Body of pancreas (tissue), 4 donors: ENCODE results near the gene COX5A. TPM values are rescaled to one million over a fixed set of nuclear protein-coding genes. Genes with fewer than 3 reads are reported as not detected.

Experiments used
- ATAC-seq: fragments of 150-250 bp; one replicate; pipeline ENCODE4 v1.9.1; 2016
- DNase-seq, 4 donors: peaks; one replicate each; pipeline ENCODE4 v3.0.0-alpha.2; 2019
- H3K27ac ChIP-seq, 4 donors: fragments of 200-600 bp; sonication (generic); 1 replicate in 3 of 4; 2 replicates in 1 of 4; pipeline versions ENCODE4 v1.5.1 to v1.6.1; 2016 to 2019; ENCODE audit warnings: mild to moderate bottlenecking in 1 of 4, mixed read lengths in 1 of 4, moderate library complexity in 1 of 4
- H3K27me3 ChIP-seq, 2 donors: fragments of 200-600 bp; sonication (generic); one replicate each; pipeline ENCODE4 v1.6.0; 2016; ENCODE audit warnings: mild to moderate bottlenecking in 1 of 2
- H3K36me3 ChIP-seq, 2 donors: fragments of 200-600 bp; sonication (generic); replicated peaks in 1 of 2; 2 replicates each; pipeline ENCODE4 v1.5.1; 2016; ENCODE audit warnings: low read depth in 2 of 2; ENCODE audit not compliant: insufficient read depth in 1 of 2
- H3K4me1 ChIP-seq: fragments of 200-600 bp; sonication (generic); one replicate; pipeline ENCODE4 v1.6.0; 2016
- H3K4me3 ChIP-seq, 2 donors: fragments of 200-600 bp; sonication (generic); 1 replicate in 1 of 2; 2 replicates in 1 of 2; pipeline ENCODE4 v1.5.1; 2016 to 2019
- H3K9me3 ChIP-seq, 3 donors: fragments of 200-600 bp; sonication (generic); 1 replicate in 2 of 3; 2 replicates in 1 of 3; pipeline ENCODE4 v1.5.1; 2016
- POLR2A ChIP-seq, 3 donors: fragments of 450-650 bp; IDR thresholded peaks; one replicate each; pipeline ENCODE4 v1.6.1; 2016; ENCODE audit warnings: antibody characterized with exemption in 3 of 3, mild to moderate bottlenecking in 2 of 3
- WGBS, 2 donors: methylation state at CpG; one replicate each; pipeline ENCODE4 v1.1.5; 2017; 5-methylcytosine and 5-hydroxymethylcytosine counted together
- intact Hi-C: fragments of 100-400 bp; cut with DNase I; formaldehyde crosslinking; loops from one replicate; pipeline ENCODE4 v1.15.1; 2023
- total RNA-seq, 2 donors: library from RNA; depleted of rRNA; stranded (reverse); fragments of >200 nt; gene quantifications; one replicate each; pipeline ENCODE4 v1.1.0, GENCODE V29; 2016
- TF ChIP-seq, protein P1 (sequence below), 7 experiments: fragments of 450-650 bp in 4 of 7; fragments of 200-600 bp in 3 of 7; sonication (generic) in 3 of 7; IDR thresholded peaks; one replicate each; pipeline ENCODE4 v1.5.1; 2016 to 2019; ENCODE audit warnings: antibody characterized with exemption in 7 of 7

The COX5A gene
- total RNA-seq, 2 donors from 2014 or later: 50.1 to 61.5 TPM

DNA sequence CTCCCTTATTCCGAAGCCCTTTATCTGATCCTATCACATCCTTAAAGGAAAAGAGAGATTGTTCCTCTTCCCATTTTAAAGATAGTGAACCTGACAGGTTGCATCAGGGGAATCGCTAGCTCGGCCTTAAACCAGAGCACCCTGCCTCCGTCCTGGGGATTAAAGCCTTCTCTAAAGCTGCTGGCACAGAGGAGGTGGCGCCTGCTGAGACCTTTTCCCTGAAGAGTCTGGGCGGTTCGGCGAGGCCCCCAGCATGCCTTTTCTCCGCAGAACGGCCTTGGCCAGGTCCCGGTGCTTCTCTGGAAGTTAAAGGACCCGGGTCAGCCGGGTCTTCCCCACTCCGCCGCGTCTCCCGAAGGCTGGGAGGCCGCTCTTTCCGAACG, 31.8 kb downstream of the COX5A start:
- Histone ChIP-seq H3K4me3 (peak overlapping the region; percentile 63 to 79), H3K4me1 (peaks cover 33% of the 10 kb centered on the region), H3K9me3 (no peaks in the 10 kb centered on the region), H3K27me3 (no peaks in the 10 kb centered on the region), H3K27ac (peak overlapping the region; percentile 70 to 87 (median 80)), H3K36me3 (peaks cover 1 to 6% of the 10 kb centered on the region in 2 donors)
- WGBS, 2 donors: 0% methylated on average over 4 to 12 of the region's 20 CpGs
- TF ChIP-seq POLR2A (IDR thresholded peaks at IDR 0.05): no peak
- TF ChIP-seq, protein P1, sequence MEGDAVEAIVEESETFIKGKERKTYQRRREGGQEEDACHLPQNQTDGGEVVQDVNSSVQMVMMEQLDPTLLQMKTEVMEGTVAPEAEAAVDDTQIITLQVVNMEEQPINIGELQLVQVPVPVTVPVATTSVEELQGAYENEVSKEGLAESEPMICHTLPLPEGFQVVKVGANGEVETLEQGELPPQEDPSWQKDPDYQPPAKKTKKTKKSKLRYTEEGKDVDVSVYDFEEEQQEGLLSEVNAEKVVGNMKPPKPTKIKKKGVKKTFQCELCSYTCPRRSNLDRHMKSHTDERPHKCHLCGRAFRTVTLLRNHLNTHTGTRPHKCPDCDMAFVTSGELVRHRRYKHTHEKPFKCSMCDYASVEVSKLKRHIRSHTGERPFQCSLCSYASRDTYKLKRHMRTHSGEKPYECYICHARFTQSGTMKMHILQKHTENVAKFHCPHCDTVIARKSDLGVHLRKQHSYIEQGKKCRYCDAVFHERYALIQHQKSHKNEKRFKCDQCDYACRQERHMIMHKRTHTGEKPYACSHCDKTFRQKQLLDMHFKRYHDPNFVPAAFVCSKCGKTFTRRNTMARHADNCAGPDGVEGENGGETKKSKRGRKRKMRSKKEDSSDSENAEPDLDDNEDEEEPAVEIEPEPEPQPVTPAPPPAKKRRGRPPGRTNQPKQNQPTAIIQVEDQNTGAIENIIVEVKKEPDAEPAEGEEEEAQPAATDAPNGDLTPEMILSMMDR (IDR thresholded peaks at IDR 0.05): no peak
- peak; percentile 25 for ATAC-seq
- intact Hi-C loops: loop anchor here (10.0 kb wide), 1 partner anchor 61 kb away; the partner anchor contains the start of gene ULK3
- DNase-seq: peak in 3 of 4 donors; percentile 10 to 50 (median 34)

DNA sequence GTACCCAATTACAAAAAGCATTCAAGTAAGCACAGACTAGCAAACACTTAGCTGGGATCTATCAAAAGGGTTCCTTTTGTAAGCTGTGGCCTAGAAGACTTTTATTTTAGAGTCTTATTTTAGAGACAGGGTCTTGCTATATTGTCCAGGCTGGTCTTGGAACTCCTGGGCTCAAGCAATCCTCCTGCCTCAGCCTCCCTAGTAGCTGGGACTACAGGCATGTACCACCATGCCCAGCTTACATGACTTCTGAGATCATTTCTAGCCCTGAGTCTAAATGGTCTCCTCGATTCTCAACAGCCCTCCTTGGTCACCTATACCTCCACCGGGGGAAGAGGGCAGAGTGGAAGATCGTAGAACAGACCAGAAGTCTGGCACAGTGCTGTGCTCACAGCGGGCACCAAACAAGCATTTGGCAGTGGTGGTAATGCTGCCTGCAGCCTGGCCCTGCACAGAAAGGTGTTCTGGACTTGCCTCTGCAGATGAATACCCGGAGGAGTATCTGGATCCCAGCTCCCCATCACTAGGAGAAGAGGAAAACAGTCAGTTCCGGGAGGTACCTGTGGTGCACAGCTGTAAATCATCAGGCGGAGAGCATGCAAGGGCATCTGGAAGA, 33.6 kb downstream of the COX5A start:
- DNase-seq (no peak), ATAC-seq (no peak)
- H3K4me3 ChIP-seq: no peak overlapping the region
- peaks cover 1 to 6% of the 10 kb centered on the region in 2 donors for H3K36me3 ChIP-seq
- WGBS, 2 donors: 90 to 94% methylated on average over 7 of the region's 7 CpGs
- H3K27ac ChIP-seq: no peak overlapping the region
- intact Hi-C loops: loop anchor here (10.0 kb wide), 1 partner anchor 59 kb away; the partner anchor contains the start of gene ULK3
- H3K4me1 ChIP-seq: peaks cover 33% of the 10 kb centered on the region
- H3K27me3 ChIP-seq: no peaks in the 10 kb centered on the region
- TF ChIP-seq, protein P1 (IDR thresholded peaks at IDR 0.05): no peak
- TF ChIP-seq POLR2A (IDR thresholded peaks at IDR 0.05): no peak
- no peaks in the 10 kb centered on the region for H3K9me3 ChIP-seq

DNA sequence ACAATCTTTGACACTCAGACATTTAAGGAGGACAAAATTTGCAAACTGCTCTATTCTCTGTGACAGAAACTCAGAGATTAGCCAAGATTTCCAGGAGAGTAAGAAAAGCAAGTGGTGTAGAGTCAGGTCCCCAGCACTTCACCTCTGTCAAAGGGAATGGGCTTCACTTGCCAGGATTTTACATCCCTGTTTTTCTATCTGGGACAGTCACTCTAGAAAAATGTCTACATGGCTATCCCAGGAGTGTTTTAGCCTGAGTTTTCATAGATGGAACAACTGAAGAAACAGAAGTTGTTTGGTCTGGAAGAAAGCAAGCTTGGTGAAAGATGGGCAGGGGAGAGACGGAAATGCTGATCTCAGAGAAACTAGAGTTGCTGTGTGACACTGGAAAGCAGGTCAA, 34.2 kb downstream of the COX5A start:
- no peak for ATAC-seq

DNA sequence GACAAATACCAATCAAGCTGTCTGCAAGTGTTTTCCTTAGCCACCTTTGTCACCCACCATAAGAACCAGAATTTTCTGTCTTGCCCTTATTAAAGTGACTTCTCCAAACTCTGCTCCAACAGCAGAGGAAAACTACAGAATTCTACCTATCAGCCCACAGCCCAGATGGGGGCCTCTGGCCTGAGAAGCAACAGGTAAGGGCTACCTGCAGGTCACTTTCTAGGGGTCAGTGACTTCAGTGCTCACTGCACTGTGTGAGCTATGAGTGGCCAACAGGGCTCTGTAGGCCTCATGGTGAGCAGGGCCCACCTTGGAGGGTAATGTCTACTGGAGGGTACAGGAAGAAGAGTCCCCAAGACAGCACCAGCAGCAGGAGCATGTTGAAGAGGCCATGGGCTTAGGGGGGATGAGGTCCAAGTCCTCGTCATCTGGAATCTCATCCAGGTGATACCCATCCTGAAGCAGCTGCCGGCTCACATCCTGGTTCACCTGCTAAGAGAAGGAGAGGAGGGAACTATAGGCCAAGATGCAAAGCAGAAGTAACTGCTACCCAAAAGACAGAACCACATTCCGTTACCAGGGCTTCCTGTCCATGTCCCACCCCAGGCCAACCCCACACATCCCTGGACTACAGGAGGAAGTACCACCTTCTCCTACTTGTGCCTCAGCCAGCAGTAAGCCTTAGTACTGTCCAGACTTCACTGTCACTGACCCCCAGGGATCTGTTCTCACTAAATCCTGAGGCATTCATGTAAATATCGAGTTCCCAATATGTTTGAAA, 35.4 kb downstream of the COX5A start:
- TF ChIP-seq, protein P1 (IDR thresholded peaks at IDR 0.05): no peak
- TF ChIP-seq POLR2A (IDR thresholded peaks at IDR 0.05): no peak
- Histone ChIP-seq H3K9me3 (no peaks in the 10 kb centered on the region), H3K4me3 (no peak overlapping the region), H3K27ac (no peak overlapping the region), H3K36me3 (peaks cover 1 to 6% of the 10 kb centered on the region in 2 donors), H3K4me1 (peaks cover 29% of the 10 kb centered on the region), H3K27me3 (no peaks in the 10 kb centered on the region)
- 77 to 81% methylated on average over 4 of the region's 4 CpGs for WGBS, 2 donors
- DNase-seq: no peak
- ATAC-seq: no peak
- intact Hi-C loops: loop anchor here (10.0 kb wide), 1 partner anchor 58 kb away; the partner anchor contains the start of gene ULK3

More for the DNA sequence above, 34.2 kb downstream of the COX5A start:
- H3K9me3 ChIP-seq: no peaks in the 10 kb centered on the region
- intact Hi-C loops: loop anchor here (10.0 kb wide), 1 partner anchor 59 kb away; the partner anchor contains the start of gene ULK3
- TF ChIP-seq, protein P1 (IDR thresholded peaks at IDR 0.05): no peak
- no peak for TF ChIP-seq POLR2A (IDR thresholded peaks at IDR 0.05)
- 82 to 90% methylated on average over 1 of the region's 1 CpG for WGBS, 2 donors
- peaks cover 1 to 6% of the 10 kb centered on the region in 2 donors for H3K36me3 ChIP-seq
- no peak overlapping the region for H3K27ac ChIP-seq
- no peak for DNase-seq
- H3K4me3 ChIP-seq: no peak overlapping the region
- peaks cover 33% of the 10 kb centered on the region for H3K4me1 ChIP-seq
- H3K27me3 ChIP-seq: no peaks in the 10 kb centered on the region
